DND-41 (cell line): Measurements from ENCODE around the gene MIA2.

Experiments used
- EZH2 ChIP-seq: IDR thresholded peaks from 3 replicates; pipeline ENCODE4 v1.6.1; 2012; ENCODE audit warnings: borderline replicate concordance, low read depth, mild to moderate bottlenecking, moderate library complexity, low read length, inconsistent platforms; ENCODE audit not compliant: severe bottlenecking
- TF ChIP-seq, protein P1 (sequence below): IDR thresholded peaks from 2 replicates; pipeline ENCODE4 v1.5.1; 2012; ENCODE audit warnings: borderline replicate concordance, low read length, moderate library complexity, mild to moderate bottlenecking; ENCODE audit not compliant: poor library complexity, severe bottlenecking; ENCODE audit errors: extremely low read depth

DNA sequence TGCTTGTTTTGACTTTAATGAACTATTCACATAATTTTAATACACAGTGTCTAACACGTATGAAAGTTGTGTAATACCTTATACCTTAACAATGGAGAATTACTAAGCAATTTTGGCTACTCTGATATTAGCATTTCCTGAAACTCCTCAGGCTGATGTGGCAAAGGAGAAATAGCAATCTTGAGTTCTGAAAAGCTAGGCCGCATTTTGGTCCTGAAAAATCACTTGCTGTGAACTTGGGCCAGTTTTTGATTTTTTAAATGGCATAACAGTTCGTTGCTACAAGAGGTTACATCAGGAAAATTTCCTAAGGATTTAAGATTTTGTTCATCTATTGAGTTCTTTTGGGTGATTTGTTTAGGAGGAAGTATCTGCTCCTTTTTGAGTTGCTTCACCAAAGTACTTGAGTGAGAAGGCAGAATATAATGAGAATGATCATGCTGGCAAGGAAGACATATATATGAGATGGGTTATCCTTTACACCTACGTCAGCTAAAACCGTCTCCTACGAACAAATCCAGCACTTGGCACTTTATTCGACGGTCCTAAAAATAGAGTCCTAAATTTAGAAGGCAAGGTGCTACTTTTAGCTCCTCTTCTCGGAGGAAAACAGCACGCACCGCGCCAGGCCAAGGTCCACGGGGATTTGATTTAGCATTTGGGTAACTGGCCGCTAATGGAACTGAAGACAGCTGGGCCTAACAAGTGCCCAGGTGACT is 32.2 kb downstream of the MIA2 start:
- TF ChIP-seq, protein P1, sequence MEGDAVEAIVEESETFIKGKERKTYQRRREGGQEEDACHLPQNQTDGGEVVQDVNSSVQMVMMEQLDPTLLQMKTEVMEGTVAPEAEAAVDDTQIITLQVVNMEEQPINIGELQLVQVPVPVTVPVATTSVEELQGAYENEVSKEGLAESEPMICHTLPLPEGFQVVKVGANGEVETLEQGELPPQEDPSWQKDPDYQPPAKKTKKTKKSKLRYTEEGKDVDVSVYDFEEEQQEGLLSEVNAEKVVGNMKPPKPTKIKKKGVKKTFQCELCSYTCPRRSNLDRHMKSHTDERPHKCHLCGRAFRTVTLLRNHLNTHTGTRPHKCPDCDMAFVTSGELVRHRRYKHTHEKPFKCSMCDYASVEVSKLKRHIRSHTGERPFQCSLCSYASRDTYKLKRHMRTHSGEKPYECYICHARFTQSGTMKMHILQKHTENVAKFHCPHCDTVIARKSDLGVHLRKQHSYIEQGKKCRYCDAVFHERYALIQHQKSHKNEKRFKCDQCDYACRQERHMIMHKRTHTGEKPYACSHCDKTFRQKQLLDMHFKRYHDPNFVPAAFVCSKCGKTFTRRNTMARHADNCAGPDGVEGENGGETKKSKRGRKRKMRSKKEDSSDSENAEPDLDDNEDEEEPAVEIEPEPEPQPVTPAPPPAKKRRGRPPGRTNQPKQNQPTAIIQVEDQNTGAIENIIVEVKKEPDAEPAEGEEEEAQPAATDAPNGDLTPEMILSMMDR, result no peak
- no peak for TF ChIP-seq EZH2
